ENCODE results near the gene MYOZ3. TPM values are rescaled to one million over a fixed set of nuclear protein-coding genes. Genes with fewer than 3 reads are reported as not detected.

Gene MYOZ3
- total and polyA plus RNA-seq, 2 donors (not counting 1 experiment from before 2014, with no cell fraction given): 0.04 TPM; not detected in 1

DNA sequence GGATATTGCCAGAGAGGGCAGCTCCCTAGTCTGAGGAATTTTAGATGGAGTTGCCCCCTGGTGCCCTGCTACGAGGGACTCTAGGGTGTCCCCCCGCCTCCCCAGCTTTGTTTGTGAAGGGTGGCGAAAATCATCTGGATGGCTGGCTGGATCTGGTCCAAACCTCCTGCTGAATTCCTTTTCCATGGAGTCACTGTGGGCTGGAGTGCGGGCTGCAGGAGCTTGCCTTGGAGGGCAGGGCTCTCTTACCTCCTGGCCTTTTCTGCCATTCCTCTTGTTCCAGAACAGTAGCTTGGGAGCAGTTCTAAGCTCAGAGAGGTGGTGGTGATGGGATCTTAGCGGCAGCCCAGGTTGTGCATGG, 18.5 kb upstream of the MYOZ3 start:
- DNase-seq (no peak), ATAC-seq (ENCODE audit: low read depth) (no peak)
- H3K4me3 Mint-ChIP-seq: no peak overlapping the region
- no peak overlapping the region for H3K27ac Mint-ChIP-seq
- Histone ChIP-seq H3K79me2 (ENCODE audit: control insufficient read depth, insufficient read depth, low read length) (no peaks in the 10 kb centered on the region), H3K27ac (ENCODE audit: low read length in 2 of 2) (no peak overlapping the region), H3K36me3 (replicated peaks in 1 of 2; ENCODE audit: control extremely low read depth in 1 of 2, control insufficient read depth in 1 of 2, extremely low read depth in 1 of 2, insufficient read depth in 2 of 2, low read length in 1 of 2) (peaks cover 0 to 5% of the 10 kb centered on the region in 2 experiments), H3K27me3 (replicated peaks in 1 of 4; ENCODE audit: control extremely low read depth in 1 of 4, control insufficient read depth in 3 of 4, insufficient read depth in 4 of 4, low read length in 3 of 4) (no peaks in the 10 kb centered on the region), H3K4me3 (ENCODE audit: control extremely low read depth in 1 of 5, extremely low read depth in 1 of 5, insufficient read depth in 1 of 5, low read depth in 2 of 5, low read length in 4 of 5) (no peak overlapping the region), H3K4me2 (replicated peaks; ENCODE audit: low read depth, low read length, poor library complexity, severe bottlenecking) (no peak overlapping the region), H3K9me3 (ENCODE audit: control extremely low read depth in 1 of 3, control insufficient read depth in 2 of 3, insufficient read depth in 1 of 3, low read length in 2 of 3) (no peaks in the 10 kb centered on the region), H3K4me1 (ENCODE audit: control insufficient read depth in 2 of 2, insufficient read depth in 2 of 2, low read length in 2 of 2) (no peaks in the 10 kb centered on the region), H4K20me1 (ENCODE audit: control insufficient read depth, insufficient read depth, low read length, poor library complexity, severe bottlenecking) (peaks cover 11% of the 10 kb centered on the region), H3K9ac (ENCODE audit: low read length) (no peak overlapping the region), H2AFZ (ENCODE audit: insufficient read depth, low read depth, low read length, poor library complexity, severe bottlenecking) (no peak overlapping the region)
- no peaks in the 10 kb centered on the region for H3K27me3 Mint-ChIP-seq
- 96% methylated on average over 5 of the region's 5 CpGs for WGBS (ENCODE audit: insufficient coverage)
- ChIA-PET POLR2A (no interaction called here), CTCF (interaction anchor here (1.6 kb wide), 1 partner anchor 9 kb away, joined by 5 read pairs; no protein-coding TSS in a partner anchor)
- H3K4me1 Mint-ChIP-seq: peaks cover 4% of the 10 kb centered on the region
- no peak for TF ChIP-seq EZH2 (IDR thresholded peaks at IDR 0.05; ENCODE audit: borderline replicate concordance, insufficient read depth, low read depth, low read length, poor library complexity, severe bottlenecking)
- TF ChIP-seq, protein P1, sequence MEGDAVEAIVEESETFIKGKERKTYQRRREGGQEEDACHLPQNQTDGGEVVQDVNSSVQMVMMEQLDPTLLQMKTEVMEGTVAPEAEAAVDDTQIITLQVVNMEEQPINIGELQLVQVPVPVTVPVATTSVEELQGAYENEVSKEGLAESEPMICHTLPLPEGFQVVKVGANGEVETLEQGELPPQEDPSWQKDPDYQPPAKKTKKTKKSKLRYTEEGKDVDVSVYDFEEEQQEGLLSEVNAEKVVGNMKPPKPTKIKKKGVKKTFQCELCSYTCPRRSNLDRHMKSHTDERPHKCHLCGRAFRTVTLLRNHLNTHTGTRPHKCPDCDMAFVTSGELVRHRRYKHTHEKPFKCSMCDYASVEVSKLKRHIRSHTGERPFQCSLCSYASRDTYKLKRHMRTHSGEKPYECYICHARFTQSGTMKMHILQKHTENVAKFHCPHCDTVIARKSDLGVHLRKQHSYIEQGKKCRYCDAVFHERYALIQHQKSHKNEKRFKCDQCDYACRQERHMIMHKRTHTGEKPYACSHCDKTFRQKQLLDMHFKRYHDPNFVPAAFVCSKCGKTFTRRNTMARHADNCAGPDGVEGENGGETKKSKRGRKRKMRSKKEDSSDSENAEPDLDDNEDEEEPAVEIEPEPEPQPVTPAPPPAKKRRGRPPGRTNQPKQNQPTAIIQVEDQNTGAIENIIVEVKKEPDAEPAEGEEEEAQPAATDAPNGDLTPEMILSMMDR (IDR thresholded peaks at IDR 0.05): no peak
- intact Hi-C loops (cut with micrococcal nuclease): no loop called here
- no peaks in the 10 kb centered on the region for H3K9me3 Mint-ChIP-seq (ENCODE audit: insufficient read depth)

GRCh38 chr5:150642991-150643710, 17.9 kb upstream of the MYOZ3 start:
- intact Hi-C loops (cut with micrococcal nuclease): no loop called here
- H3K27me3 ChIP-seq (replicated peaks in 1 of 4; ENCODE audit: control extremely low read depth in 1 of 4, control insufficient read depth in 3 of 4, insufficient read depth in 4 of 4, low read length in 3 of 4): no peaks in the 10 kb centered on the region
- WGBS (ENCODE audit: insufficient coverage): 100% methylated on average over 3 of the region's 12 CpGs
- no peak overlapping the region for H3K27ac ChIP-seq (ENCODE audit: low read length in 2 of 2)
- no peak overlapping the region for H3K4me3 Mint-ChIP-seq
- no peaks in the 10 kb centered on the region for H3K27me3 Mint-ChIP-seq
- H3K9me3 ChIP-seq (ENCODE audit: control extremely low read depth in 1 of 3, control insufficient read depth in 2 of 3, insufficient read depth in 1 of 3, low read length in 2 of 3): no peaks in the 10 kb centered on the region
- H3K9ac ChIP-seq (ENCODE audit: low read length): no peak overlapping the region
- no peak overlapping the region for H3K4me3 ChIP-seq (ENCODE audit: control extremely low read depth in 1 of 5, extremely low read depth in 1 of 5, insufficient read depth in 1 of 5, low read depth in 2 of 5, low read length in 4 of 5)
- TF ChIP-seq EZH2 (IDR thresholded peaks at IDR 0.05; ENCODE audit: borderline replicate concordance, insufficient read depth, low read depth, low read length, poor library complexity, severe bottlenecking): no peak
- TF ChIP-seq, protein P1 (IDR thresholded peaks at IDR 0.05): no peak
- no peaks in the 10 kb centered on the region for H3K79me2 ChIP-seq (ENCODE audit: control insufficient read depth, insufficient read depth, low read length)
- ChIA-PET POLR2A (no interaction called here), CTCF (interaction anchor here (1.2 to 1.6 kb wide), 2 partner anchors 8 to 31 kb away, joined by 4 to 5 read pairs; no protein-coding TSS in a partner anchor)
- H4K20me1 ChIP-seq (ENCODE audit: control insufficient read depth, insufficient read depth, low read length, poor library complexity, severe bottlenecking): peaks cover 8% of the 10 kb centered on the region
- H3K4me1 Mint-ChIP-seq: peaks cover 1% of the 10 kb centered on the region
- H3K4me2 ChIP-seq (replicated peaks; ENCODE audit: low read depth, low read length, poor library complexity, severe bottlenecking): no peak overlapping the region
- H2AFZ ChIP-seq (ENCODE audit: insufficient read depth, low read depth, low read length, poor library complexity, severe bottlenecking): no peak overlapping the region
- H3K4me1 ChIP-seq (ENCODE audit: control insufficient read depth in 2 of 2, insufficient read depth in 2 of 2, low read length in 2 of 2): no peaks in the 10 kb centered on the region
- no peak overlapping the region for H3K27ac Mint-ChIP-seq
- ATAC-seq (ENCODE audit: low read depth) (no peak), DNase-seq (no peak)
- H3K9me3 Mint-ChIP-seq (ENCODE audit: insufficient read depth): no peaks in the 10 kb centered on the region
- peaks cover 0 to 5% of the 10 kb centered on the region in 2 experiments for H3K36me3 ChIP-seq (replicated peaks in 1 of 2; ENCODE audit: control extremely low read depth in 1 of 2, control insufficient read depth in 1 of 2, extremely low read depth in 1 of 2, insufficient read depth in 2 of 2, low read length in 1 of 2)

All from B cell (primary cell).